Thoracic aorta (tissue), 2 donors: ENCODE results near the gene IGSF9B. TPM values are rescaled to one million over a fixed set of nuclear protein-coding genes. Genes with fewer than 3 reads are reported as not detected.

Experiments
- ATAC-seq: fragments of 150-250 bp; one replicate; pipeline ENCODE4 v1.8.0; 2017; ENCODE audit warnings: low read depth; ENCODE audit not compliant: insufficient number of reproducible peaks, low FRiP score
- DNase-seq: peaks from one replicate; pipeline ENCODE4 v3.0.0-alpha.2; 2020; ENCODE audit warnings: low spot score
- H3K27ac ChIP-seq, 2 donors: fragments of 200-600 bp; sonication (generic); 1 replicate in 1 of 2; 2 replicates in 1 of 2; pipeline ENCODE4 v1.5.1; 2016; ENCODE audit warnings: mild to moderate bottlenecking in 2 of 2, moderate library complexity in 2 of 2
- H3K27me3 ChIP-seq: fragments of 200-600 bp; sonication (generic); replicated peaks from 2 replicates; pipeline ENCODE4 v1.6.0; 2016; ENCODE audit warnings: mild to moderate bottlenecking; ENCODE audit not compliant: insufficient read depth
- H3K36me3 ChIP-seq: fragments of 200-600 bp; sonication (generic); one replicate; pipeline ENCODE4 v1.5.1; 2016
- H3K4me1 ChIP-seq, 2 donors: fragments of 200-600 bp; sonication (generic); 1 replicate in 1 of 2; 2 replicates in 1 of 2; pipeline versions ENCODE4 v1.5.1 to v1.6.0; 2016; ENCODE audit warnings: low read depth in 2 of 2, mild to moderate bottlenecking in 1 of 2; ENCODE audit not compliant: control insufficient read depth in 1 of 2
- H3K4me3 ChIP-seq: fragments of 200-600 bp; sonication (generic); 2 replicates; pipeline ENCODE4 v1.5.1; 2016; ENCODE audit warnings: mild to moderate bottlenecking
- H3K9me3 ChIP-seq: fragments of 200-600 bp; sonication (generic); 2 replicates; pipeline ENCODE4 v1.5.1; 2016
- total RNA-seq, 2 donors: library from RNA; depleted of rRNA; stranded (reverse); fragments of >200 nt; gene quantifications; one replicate each; pipeline versions ENCODE4 v1.1.0 to v1.2.3, GENCODE V29; 2016
- TF ChIP-seq, protein P1 (sequence below): fragments of 200-600 bp; sonication (generic); IDR thresholded peaks from one replicate; pipeline ENCODE4 v1.5.1; 2019; ENCODE audit warnings: antibody characterized with exemption

IGSF9B gene
- total RNA-seq, 2 donors from 2014 or later: 67.1 to 77.2 TPM

GRCh38 chr11:133990501-133990900, 33.7 kb upstream of the IGSF9B start:
- no peaks in the 10 kb centered on the region for H3K9me3 ChIP-seq
- H3K4me3 ChIP-seq: no peak overlapping the region
- TF ChIP-seq, protein P1, sequence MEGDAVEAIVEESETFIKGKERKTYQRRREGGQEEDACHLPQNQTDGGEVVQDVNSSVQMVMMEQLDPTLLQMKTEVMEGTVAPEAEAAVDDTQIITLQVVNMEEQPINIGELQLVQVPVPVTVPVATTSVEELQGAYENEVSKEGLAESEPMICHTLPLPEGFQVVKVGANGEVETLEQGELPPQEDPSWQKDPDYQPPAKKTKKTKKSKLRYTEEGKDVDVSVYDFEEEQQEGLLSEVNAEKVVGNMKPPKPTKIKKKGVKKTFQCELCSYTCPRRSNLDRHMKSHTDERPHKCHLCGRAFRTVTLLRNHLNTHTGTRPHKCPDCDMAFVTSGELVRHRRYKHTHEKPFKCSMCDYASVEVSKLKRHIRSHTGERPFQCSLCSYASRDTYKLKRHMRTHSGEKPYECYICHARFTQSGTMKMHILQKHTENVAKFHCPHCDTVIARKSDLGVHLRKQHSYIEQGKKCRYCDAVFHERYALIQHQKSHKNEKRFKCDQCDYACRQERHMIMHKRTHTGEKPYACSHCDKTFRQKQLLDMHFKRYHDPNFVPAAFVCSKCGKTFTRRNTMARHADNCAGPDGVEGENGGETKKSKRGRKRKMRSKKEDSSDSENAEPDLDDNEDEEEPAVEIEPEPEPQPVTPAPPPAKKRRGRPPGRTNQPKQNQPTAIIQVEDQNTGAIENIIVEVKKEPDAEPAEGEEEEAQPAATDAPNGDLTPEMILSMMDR: no peak
- no peaks in the 10 kb centered on the region for H3K4me1 ChIP-seq
- no peak for DNase-seq
- no peaks in the 10 kb centered on the region for H3K27me3 ChIP-seq
- ATAC-seq: no peak
- no peak overlapping the region for H3K27ac ChIP-seq
- no peaks in the 10 kb centered on the region for H3K36me3 ChIP-seq

- TF ChIP-seq, protein P1: no peak
- ATAC-seq: no peak
- Histone ChIP-seq H3K9me3 (no peaks in the 10 kb centered on the region), H3K36me3 (no peaks in the 10 kb centered on the region), H3K4me1 (no peaks in the 10 kb centered on the region), H3K27me3 (no peaks in the 10 kb centered on the region), H3K4me3 (no peak overlapping the region), H3K27ac (no peak overlapping the region)
- no peak for DNase-seq
Observed at GRCh38 chr11:133988686-133989410, 32.1 kb upstream of the IGSF9B start.

GRCh38 chr11:133987171-133987570, 30.4 kb upstream of the IGSF9B start:
- Histone ChIP-seq H3K27me3 (no peaks in the 10 kb centered on the region), H3K9me3 (no peaks in the 10 kb centered on the region), H3K4me3 (no peak overlapping the region), H3K27ac (no peak overlapping the region), H3K36me3 (no peaks in the 10 kb centered on the region), H3K4me1 (no peaks in the 10 kb centered on the region)
- TF ChIP-seq, protein P1: no peak
- ATAC-seq (no peak), DNase-seq (no peak)

- Histone ChIP-seq H3K4me1 (no peaks in the 10 kb centered on the region), H3K9me3 (no peaks in the 10 kb centered on the region), H3K36me3 (no peaks in the 10 kb centered on the region), H3K27me3 (no peaks in the 10 kb centered on the region), H3K4me3 (no peak overlapping the region), H3K27ac (no peak overlapping the region)
- TF ChIP-seq, protein P1: no peak
- ATAC-seq: no peak
- no peak for DNase-seq
Observed at GRCh38 chr11:133985981-133986944, 29.5 kb upstream of the IGSF9B start.

GRCh38 chr11:133984828-133985227, 28.1 kb upstream of the IGSF9B start:
- no peak for DNase-seq
- Histone ChIP-seq H3K27ac (no peak overlapping the region), H3K36me3 (no peaks in the 10 kb centered on the region), H3K4me1 (no peaks in the 10 kb centered on the region), H3K4me3 (no peak overlapping the region), H3K27me3 (no peaks in the 10 kb centered on the region), H3K9me3 (no peaks in the 10 kb centered on the region)
- TF ChIP-seq, protein P1: no peak
- ATAC-seq: no peak
